GM19463 (cell line): ENCODE data around the gene RBSN.

Source experiments
- ATAC-seq: cut with Tn5 transposase; IDR thresholded peaks from one replicate; pipeline ENCODE4 v1.9.1; 2021; ENCODE audit warnings: mild to moderate bottlenecking, moderate library complexity; ENCODE audit not compliant: unreplicated experiment

RBSN gene

GRCh38 chr3:15023719-15024118 is 75.2 kb downstream of the RBSN start:
- ATAC-seq = no peak

GRCh38 chr3:15023249-15023648 is 75.7 kb downstream of the RBSN start:
- no peak for ATAC-seq
